ENCODE results near the gene PHF3. TPM values are rescaled to one million over a fixed set of nuclear protein-coding genes. Genes with fewer than 3 reads are reported as not detected.

The PHF3 gene
- total RNA-seq, 1 experiment from 2014 or later = 66.6 TPM

GRCh38 chr6:63740709-63741108 lies 105.1 kb downstream of the PHF3 start:
- H2AFZ ChIP-seq (ENCODE audit: low read length) = no peak overlapping the region
- no peak overlapping the region for H3K18ac ChIP-seq (ENCODE audit: insufficient read length, low read depth, low read length)
- no peak overlapping the region for H3K4me2 ChIP-seq (ENCODE audit: insufficient read depth, insufficient read length, low read length)
- no peaks in the 10 kb centered on the region for H3K79me1 ChIP-seq (ENCODE audit: insufficient read depth, low read depth, low read length, poor library complexity, severe bottlenecking)
- H3K14ac ChIP-seq (ENCODE audit: insufficient read depth, low read length) = no peak overlapping the region
- no peak overlapping the region for H2AK5ac ChIP-seq (ENCODE audit: insufficient read length, low read length)
- H4K8ac ChIP-seq (replicated peaks; ENCODE audit: insufficient read length, low read depth, low read length) = no peak overlapping the region
- no peaks in the 10 kb centered on the region for H3K23me2 ChIP-seq (ENCODE audit: insufficient read length, low read depth, low read length, poor library complexity, severe bottlenecking)
- no peak overlapping the region for H3K23ac ChIP-seq (ENCODE audit: insufficient read length, low read depth, low read length)
- Mint-ChIP-seq H3K9me3 (peaks cover 2 to 4% of the 10 kb centered on the region in 2 experiments; a peak in 2 of 5 replicates), H3K4me1 (no peaks in the 10 kb centered on the region), H3K27ac (no peak overlapping the region), H3K27me3 (ENCODE audit: low read depth) (no peaks in the 10 kb centered on the region), H3K4me3 (no peak overlapping the region), H3K36me3 (ENCODE audit: insufficient read depth in 1 of 3, low read depth in 3 of 3) (no peaks in the 10 kb centered on the region)
- no peak overlapping the region for H2BK5ac ChIP-seq (ENCODE audit: insufficient read length, low read length)
- H2BK12ac ChIP-seq (ENCODE audit: insufficient read length, low read depth, low read length) = no peak overlapping the region
- no CpG with 5 or more reads among the region's 2 CpGs for WGBS (ENCODE audit: extremely low coverage, insufficient read length, low lambda C conversion rate)
- H3T11ph ChIP-seq (ENCODE audit: low read length) = no peak overlapping the region
- H4K5ac ChIP-seq (ENCODE audit: insufficient read length, low read depth, low read length) = no peak overlapping the region
- no peaks in the 10 kb centered on the region for H3K4me1 ChIP-seq (ENCODE audit: insufficient read depth, low read length)
- H4K20me1 ChIP-seq (ENCODE audit: control insufficient read depth, insufficient read depth, insufficient read length) = no peaks in the 10 kb centered on the region
- H2BK120ac ChIP-seq (ENCODE audit: low read depth, low read length, poor library complexity, severe bottlenecking) = no peak overlapping the region
- no peaks in the 10 kb centered on the region for H3K27me3 ChIP-seq (ENCODE audit: insufficient read depth, low read length)
- no peak overlapping the region for H2BK15ac ChIP-seq (ENCODE audit: low read depth, low read length)
- no peaks in the 10 kb centered on the region for H3K9me3 ChIP-seq (ENCODE audit: control insufficient read depth, low read depth, low read length)
- no peaks in the 10 kb centered on the region for H3K79me2 ChIP-seq (ENCODE audit: insufficient read depth, low read length)
- no peak overlapping the region for H2BK20ac ChIP-seq (ENCODE audit: low read depth, low read length, poor library complexity, severe bottlenecking)
- H3K56ac ChIP-seq (ENCODE audit: insufficient read length, low read depth, low read length) = no peak overlapping the region
- TF ChIP-seq CTCF (conservative IDR thresholded peaks at IDR 0.05) = no peak
- H4K91ac ChIP-seq (ENCODE audit: insufficient read length, low read depth, low read length) = no peak overlapping the region
- no peak for DNase-seq
- no peak overlapping the region for H3K9ac ChIP-seq (ENCODE audit: extremely low read depth, insufficient read length, low read length)
- H3K27ac ChIP-seq (ENCODE audit: insufficient read length, low read depth, low read length) = no peak overlapping the region
- no peak overlapping the region for H3K4ac ChIP-seq (ENCODE audit: low read depth, low read length)

Data from H9 (cell line).